ENCODE results near the gene TMEM196. TPM values are rescaled to one million over a fixed set of nuclear protein-coding genes. Genes with fewer than 3 reads are reported as not detected.

The TMEM196 gene
- total RNA-seq, 1 donor from 2014 or later: not detected

Small RNA genes lying within 50 kb of the gene (microRNA-seq; reads per million reads assigned to microRNA genes)
- gene MIR3146 (ENCODE audit: borderline number of aligned reads): not detected

Other genes starting within 250 kb of the TMEM196 start
- gene POLR1F, start 64.6 kb downstream of the TMEM196 start, total RNA-seq: 7.7 TPM

Measured in left ventricle myocardium superior (tissue), 1 donor.